Endodermal cell (in vitro differentiated cells): ENCODE data around the gene DBNL. TPM values are rescaled to one million over a fixed set of nuclear protein-coding genes. Genes with fewer than 3 reads are reported as not detected.

Experiments
- DNase-seq: peaks from one replicate; pipeline ENCODE4 v3.0.0-alpha.2; 2017
- H3K27ac ChIP-seq: 2 replicates; pipeline ENCODE4 v1.5.1; 2013; ENCODE audit warnings: mild to moderate bottlenecking, low read depth, low read length, moderate library complexity
- H3K27me3 ChIP-seq: 2 replicates; pipeline ENCODE4 v1.6.1; 2013; ENCODE audit warnings: mild to moderate bottlenecking, low read length, moderate library complexity; ENCODE audit not compliant: insufficient read depth, control insufficient read depth, poor library complexity, severe bottlenecking
- H3K36me3 ChIP-seq: 2 replicates; pipeline ENCODE4 v1.7.0; 2013; ENCODE audit warnings: mild to moderate bottlenecking, low read length, moderate library complexity; ENCODE audit not compliant: control insufficient read depth, insufficient read depth
- H3K4me1 ChIP-seq: one replicate; pipeline ENCODE4 v1.7.0; 2013; ENCODE audit warnings: low read length; ENCODE audit not compliant: control insufficient read depth, insufficient read depth
- H3K4me3 ChIP-seq: 2 replicates; pipeline ENCODE4 v1.5.1; 2013; ENCODE audit warnings: mild to moderate bottlenecking, low read length, moderate library complexity
- H3K9ac ChIP-seq: 2 replicates; pipeline ENCODE4 v1.6.1; 2013; ENCODE audit warnings: mild to moderate bottlenecking, low read length, moderate library complexity; ENCODE audit not compliant: poor library complexity, severe bottlenecking; ENCODE audit errors: extremely low read depth
- H3K9me3 ChIP-seq: 2 replicates; pipeline ENCODE4 v1.6.1; 2013; ENCODE audit warnings: mild to moderate bottlenecking, low read length, moderate library complexity; ENCODE audit not compliant: control insufficient read depth
- H3K27ac Mint-ChIP-seq: 2 replicates; pipeline ENCODE4 v1.8.0; 2020; ENCODE audit warnings: mixed read lengths
- H3K27me3 Mint-ChIP-seq: 2 replicates; pipeline ENCODE4 v1.8.0; 2021; ENCODE audit warnings: mild to moderate bottlenecking, mixed read lengths; ENCODE audit not compliant: insufficient read depth
- H3K36me3 Mint-ChIP-seq: 2 replicates; pipeline ENCODE4 v1.8.0; 2020; ENCODE audit warnings: low read depth, mixed read lengths
- H3K4me1 Mint-ChIP-seq: 2 replicates; pipeline ENCODE4 v1.8.0; 2020; ENCODE audit warnings: mixed read lengths
- H3K4me3 Mint-ChIP-seq: 2 replicates; pipeline ENCODE4 v1.8.0; 2020; ENCODE audit warnings: mild to moderate bottlenecking, moderate library complexity, mixed read lengths
- H3K9me3 Mint-ChIP-seq: 2 replicates; pipeline ENCODE4 v1.8.0; 2020; ENCODE audit warnings: mild to moderate bottlenecking, mixed read lengths
- WGBS, 2 experiments: methylation state at CpG; one replicate each; pipeline versions ENCODE4 v1.1.5 to v1.1.7; 2013; ENCODE audit warnings: missing lambda C conversion rate in 2 of 2, mixed read lengths in 1 of 2; ENCODE audit not compliant: insufficient coverage in 1 of 2, insufficient read length in 1 of 2; 5-methylcytosine and 5-hydroxymethylcytosine counted together
- total RNA-seq, 2 donors: library from RNA; stranded (reverse); fragmentation: NEBNext Ultra II Directional in 1 of 2; extraction: Animal tissue kit (Norgen Biotek cat#: 25700) in 1 of 2; gene quantifications; 2 replicates in 1 of 2; 3 replicates in 1 of 2; pipeline ENCODE4 v1.2.1, GENCODE V29; 2021
- TF ChIP-seq, protein P1 (sequence below): fragments of 200-600 bp; sonication (generic); conservative IDR thresholded peaks from 2 replicates; pipeline ENCODE4 v1.5.0; 2021; ENCODE audit warnings: antibody characterized with exemption, mild to moderate bottlenecking

DBNL gene
- total RNA-seq, 2 donors from 2014 or later, result 47.0 to 50.9 TPM

DNA sequence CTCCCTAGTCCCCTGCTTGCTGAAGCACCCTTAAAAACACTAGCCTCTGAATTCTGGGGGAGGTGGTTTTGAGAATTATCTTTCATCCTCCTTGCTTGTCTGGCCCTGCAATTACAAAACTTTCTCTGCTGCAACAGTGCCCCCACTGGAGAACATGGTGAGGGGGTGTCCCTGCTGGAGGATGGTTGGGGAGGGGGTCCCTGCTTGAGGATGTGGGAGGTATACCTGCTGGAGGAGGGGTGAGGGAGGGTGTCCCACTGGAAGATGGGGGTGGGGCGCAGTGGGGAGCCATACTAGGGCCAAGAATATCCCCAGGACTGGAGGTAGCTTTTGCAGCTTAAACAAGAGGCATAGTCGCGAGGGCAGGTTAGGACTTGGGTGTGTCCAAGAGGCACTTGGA lies 41.0 kb downstream of the DBNL start:
- DNase-seq, result peak; percentile 47
- no peak overlapping the region for H3K4me3 ChIP-seq
- H3K36me3 ChIP-seq, result peaks cover 1% of the 10 kb centered on the region
- no peak overlapping the region for H3K27ac Mint-ChIP-seq
- WGBS, 2 experiments, result 70 to 79% methylated on average over 2 to 3 of the region's 3 CpGs
- peaks cover 3% of the 10 kb centered on the region for H3K36me3 Mint-ChIP-seq
- H3K4me3 Mint-ChIP-seq, result no peak overlapping the region
- no peaks in the 10 kb centered on the region for H3K4me1 ChIP-seq
- no peaks in the 10 kb centered on the region for H3K4me1 Mint-ChIP-seq
- no peaks in the 10 kb centered on the region for H3K9me3 Mint-ChIP-seq
- no peak overlapping the region for H3K9ac ChIP-seq
- H3K27me3 ChIP-seq, result no peaks in the 10 kb centered on the region
- no peak overlapping the region for H3K27ac ChIP-seq
- peaks cover 17% of the 10 kb centered on the region for H3K27me3 Mint-ChIP-seq
- TF ChIP-seq, protein P1, sequence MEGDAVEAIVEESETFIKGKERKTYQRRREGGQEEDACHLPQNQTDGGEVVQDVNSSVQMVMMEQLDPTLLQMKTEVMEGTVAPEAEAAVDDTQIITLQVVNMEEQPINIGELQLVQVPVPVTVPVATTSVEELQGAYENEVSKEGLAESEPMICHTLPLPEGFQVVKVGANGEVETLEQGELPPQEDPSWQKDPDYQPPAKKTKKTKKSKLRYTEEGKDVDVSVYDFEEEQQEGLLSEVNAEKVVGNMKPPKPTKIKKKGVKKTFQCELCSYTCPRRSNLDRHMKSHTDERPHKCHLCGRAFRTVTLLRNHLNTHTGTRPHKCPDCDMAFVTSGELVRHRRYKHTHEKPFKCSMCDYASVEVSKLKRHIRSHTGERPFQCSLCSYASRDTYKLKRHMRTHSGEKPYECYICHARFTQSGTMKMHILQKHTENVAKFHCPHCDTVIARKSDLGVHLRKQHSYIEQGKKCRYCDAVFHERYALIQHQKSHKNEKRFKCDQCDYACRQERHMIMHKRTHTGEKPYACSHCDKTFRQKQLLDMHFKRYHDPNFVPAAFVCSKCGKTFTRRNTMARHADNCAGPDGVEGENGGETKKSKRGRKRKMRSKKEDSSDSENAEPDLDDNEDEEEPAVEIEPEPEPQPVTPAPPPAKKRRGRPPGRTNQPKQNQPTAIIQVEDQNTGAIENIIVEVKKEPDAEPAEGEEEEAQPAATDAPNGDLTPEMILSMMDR, result peak; percentile 47
- no peaks in the 10 kb centered on the region for H3K9me3 ChIP-seq

DNA sequence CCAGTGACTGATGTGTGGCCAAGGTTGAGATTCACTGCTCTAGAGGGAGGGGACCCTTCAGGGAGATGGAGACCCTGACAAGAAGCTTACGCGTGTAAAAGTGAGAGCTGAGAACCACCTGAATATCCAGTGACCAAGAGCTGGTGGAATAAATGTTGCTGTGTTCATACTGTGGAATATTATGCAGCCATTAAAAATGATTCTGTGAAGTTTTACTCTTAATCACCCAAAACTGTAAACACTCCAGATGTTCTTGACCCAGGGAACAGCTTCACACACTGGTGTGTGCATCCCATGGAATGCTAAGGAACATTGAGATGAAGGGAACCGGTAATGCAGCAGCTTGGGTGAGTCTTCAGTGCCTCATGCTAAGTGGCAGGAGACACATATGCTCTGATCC lies 42.1 kb downstream of the DBNL start:
- H3K27ac Mint-ChIP-seq, result no peak overlapping the region
- 94 to 99% methylated on average over 3 of the region's 3 CpGs for WGBS, 2 experiments
- Histone ChIP-seq H3K9ac (no peak overlapping the region), H3K27ac (no peak overlapping the region), H3K4me1 (no peaks in the 10 kb centered on the region), H3K9me3 (no peaks in the 10 kb centered on the region), H3K36me3 (no peaks in the 10 kb centered on the region), H3K4me3 (no peak overlapping the region), H3K27me3 (no peaks in the 10 kb centered on the region)
- peaks cover 17% of the 10 kb centered on the region for H3K27me3 Mint-ChIP-seq
- TF ChIP-seq, protein P1, result no peak
- no peaks in the 10 kb centered on the region for H3K9me3 Mint-ChIP-seq
- no peaks in the 10 kb centered on the region for H3K36me3 Mint-ChIP-seq
- no peak for DNase-seq
- no peaks in the 10 kb centered on the region for H3K4me1 Mint-ChIP-seq
- no peak overlapping the region for H3K4me3 Mint-ChIP-seq

DNA sequence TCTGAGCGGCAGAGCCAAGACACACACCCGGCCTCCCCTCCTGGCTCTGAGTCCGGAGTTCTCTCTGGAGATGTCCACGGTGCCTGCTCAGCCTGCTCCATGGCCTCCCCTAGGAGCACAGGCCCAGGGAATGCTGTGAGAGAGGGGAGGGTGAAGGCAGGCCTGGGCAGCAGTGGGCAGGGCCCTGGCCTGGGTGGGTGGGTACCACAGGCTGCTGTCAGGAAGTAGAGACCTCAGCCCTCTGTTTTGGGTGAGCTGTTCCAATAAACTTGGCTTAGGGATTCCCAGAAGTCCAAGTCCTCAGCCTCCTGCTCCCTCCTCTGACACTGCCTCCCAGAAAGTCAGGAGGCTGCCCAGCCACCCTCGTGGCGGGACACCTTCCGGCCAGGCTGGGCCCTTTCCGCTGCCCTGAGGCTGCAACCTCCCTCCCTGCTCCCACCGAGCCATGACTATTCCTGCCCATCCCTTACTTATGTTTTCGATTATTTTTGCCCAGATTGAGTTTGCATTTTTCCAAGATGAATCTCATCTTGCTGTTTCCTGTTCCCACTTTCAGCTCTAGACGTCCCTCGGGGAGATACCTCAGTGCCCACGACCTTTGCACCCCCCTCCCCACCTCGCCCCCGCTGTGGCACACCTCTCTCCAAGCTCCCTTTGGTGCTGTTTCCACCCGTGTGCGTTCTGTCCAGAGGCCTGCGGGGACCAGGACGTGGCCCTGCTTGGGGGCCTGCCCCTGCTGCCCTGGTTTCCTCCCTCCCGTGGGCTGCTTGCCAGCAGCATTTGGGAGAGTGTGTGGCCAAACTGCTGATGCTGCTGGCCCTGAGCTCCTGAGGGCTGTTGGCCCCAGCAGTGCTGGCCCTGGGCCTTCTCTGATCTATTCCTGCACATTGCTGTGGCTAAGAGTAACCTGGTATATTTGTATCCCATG lies 43.7 kb downstream of the DBNL start:
- H3K4me1 ChIP-seq, result no peaks in the 10 kb centered on the region
- no peaks in the 10 kb centered on the region for H3K27me3 ChIP-seq
- H3K36me3 ChIP-seq, result no peaks in the 10 kb centered on the region
- H3K9ac ChIP-seq, result no peak overlapping the region
- H3K4me3 Mint-ChIP-seq, result no peak overlapping the region
- TF ChIP-seq, protein P1, result no peak
- WGBS, 2 experiments, result 83 to 88% methylated on average over 18 to 20 of the region's 20 CpGs
- DNase-seq, result no peak
- H3K27ac Mint-ChIP-seq, result no peak overlapping the region
- H3K27me3 Mint-ChIP-seq, result peaks cover 13% of the 10 kb centered on the region
- H3K4me1 Mint-ChIP-seq, result peaks cover 4% of the 10 kb centered on the region
- no peak overlapping the region for H3K27ac ChIP-seq
- no peak overlapping the region for H3K4me3 ChIP-seq
- H3K36me3 Mint-ChIP-seq, result no peaks in the 10 kb centered on the region
- H3K9me3 Mint-ChIP-seq, result no peaks in the 10 kb centered on the region
- H3K9me3 ChIP-seq, result no peaks in the 10 kb centered on the region
